WTC11 (cell line): ENCODE results near the gene KAT8. TPM values are rescaled to one million over a fixed set of nuclear protein-coding genes. Genes with fewer than 3 reads are reported as not detected.
A peak's percentile ranks its signal among the peaks of the same experiment; 100 is the strongest.

Experiments used
- ATAC-seq: fragments of 200-7000 bp; cut with Tn5 transposase; 2 replicates; pipeline ENCODE4 v1.10.0; 2021; ENCODE audit warnings: mild to moderate bottlenecking, moderate library complexity
- CTCF ChIA-PET: fragments of 300-600 bp; sonication (Branson Sonifier 250); formaldehyde crosslinking; loops from one replicate; lab custom pipeline; 2021; ENCODE audit warnings: antibody characterized with exemption; lab: Charles Lee
- POLR2A ChIA-PET: fragments of 350-600 bp; sonication (Branson Sonifier 250); formaldehyde crosslinking; loops from one replicate; lab custom pipeline; 2021; ENCODE audit warnings: antibody characterized with exemption; lab: Charles Lee
- DNase-seq: peaks from one replicate; pipeline ENCODE4 v3.0.0; 2021; ENCODE audit warnings: low spot score
- H3K27ac Mint-ChIP-seq: 2 replicates; pipeline ENCODE4 v1.8.0; 2021; ENCODE audit warnings: mixed read lengths
- H3K27me3 Mint-ChIP-seq: 2 replicates; pipeline ENCODE4 v1.8.0; 2021; ENCODE audit warnings: low read depth, mild to moderate bottlenecking, moderate library complexity, mixed read lengths
- H3K36me3 Mint-ChIP-seq: 2 replicates; pipeline ENCODE4 v1.8.0; 2021; ENCODE audit warnings: mixed read lengths
- H3K4me1 Mint-ChIP-seq: 2 replicates; pipeline ENCODE4 v1.8.0; 2022; ENCODE audit warnings: mixed read lengths
- H3K4me3 Mint-ChIP-seq: 2 replicates; pipeline ENCODE4 v1.8.0; 2021; ENCODE audit warnings: mild to moderate bottlenecking, moderate library complexity, mixed read lengths
- H3K9me3 Mint-ChIP-seq: 2 replicates; pipeline ENCODE4 v1.8.0; 2021; ENCODE audit warnings: mixed read lengths
- AFF4 ChIP-seq: sonication (generic); formaldehyde crosslinking; IDR thresholded peaks from 2 replicates; pipeline ENCODE4 v1.8.1; 2023; ENCODE audit warnings: mild to moderate bottlenecking, missing genetic modification reagents, borderline replicate concordance
- CTCF ChIP-seq: fragments of 200-600 bp; IDR thresholded peaks from 2 replicates; pipeline ENCODE4 v1.8.0; 2022; ENCODE audit warnings: antibody characterized with exemption
- E2F4 ChIP-seq: sonication (generic); formaldehyde crosslinking; IDR thresholded peaks from 2 replicates; pipeline ENCODE4 v1.8.1; 2022; ENCODE audit warnings: low read depth, mild to moderate bottlenecking, moderate library complexity, missing genetic modification reagents, borderline replicate concordance
- ELF4 ChIP-seq: sonication (generic); formaldehyde crosslinking; IDR thresholded peaks from 2 replicates; pipeline ENCODE4 v1.8.1; 2022; ENCODE audit warnings: low read depth, mild to moderate bottlenecking, moderate library complexity, missing genetic modification reagents
- ESRRA ChIP-seq: sonication (generic); formaldehyde crosslinking; IDR thresholded peaks from 2 replicates; pipeline ENCODE4 v1.8.1; 2022; ENCODE audit warnings: mild to moderate bottlenecking, missing genetic modification reagents, borderline replicate concordance
- GRHL2 ChIP-seq: fragments of 250-450 bp; sonication (Bioruptor Pico); IDR thresholded peaks from 2 replicates; pipeline ENCODE4 v1.8.0; 2022; ENCODE audit warnings: mild to moderate bottlenecking, moderate library complexity; ENCODE audit not compliant: insufficient replicate concordance, severe bottlenecking
- IRF2 ChIP-seq: sonication (generic); formaldehyde crosslinking; IDR thresholded peaks from 2 replicates; pipeline ENCODE4 v1.8.0; 2022; ENCODE audit warnings: low read depth, missing genetic modification reagents, borderline replicate concordance
- JAZF1 ChIP-seq: fragments of 250-450 bp; sonication (Bioruptor Pico); IDR thresholded peaks from 2 replicates; pipeline ENCODE4 v1.9.0; 2021; ENCODE audit warnings: moderate library complexity, mild to moderate bottlenecking, inconsistent platforms
- MLX ChIP-seq: sonication (generic); formaldehyde crosslinking; IDR thresholded peaks from 2 replicates; pipeline ENCODE4 v1.8.1; 2023; ENCODE audit warnings: mild to moderate bottlenecking, missing genetic modification reagents, moderate library complexity
- NR3C1 ChIP-seq: sonication (generic); formaldehyde crosslinking; conservative IDR thresholded peaks from 2 replicates; pipeline ENCODE4 v1.8.1; 2023; ENCODE audit warnings: low read depth, mild to moderate bottlenecking, missing genetic modification reagents
- OVOL2 ChIP-seq: fragments of 250-450 bp; sonication (Bioruptor Pico); IDR thresholded peaks from 2 replicates; pipeline ENCODE4 v1.9.0; 2021; ENCODE audit warnings: mild to moderate bottlenecking, borderline replicate concordance
- PRRX2 ChIP-seq: fragments of 250-450 bp; sonication (Bioruptor Pico); IDR thresholded peaks from 2 replicates; pipeline ENCODE4 v1.8.0; 2021; ENCODE audit warnings: mild to moderate bottlenecking
- RELA ChIP-seq: sonication (generic); formaldehyde crosslinking; IDR thresholded peaks from 2 replicates; pipeline ENCODE4 v1.8.1; 2022; ENCODE audit warnings: missing genetic modification reagents, mild to moderate bottlenecking, borderline replicate concordance
- RORB ChIP-seq: fragments of 250-450 bp; sonication (Bioruptor Pico); IDR thresholded peaks from 2 replicates; pipeline ENCODE4 v1.9.0; 2021; ENCODE audit warnings: mild to moderate bottlenecking
- SMAD4 ChIP-seq: sonication (generic); formaldehyde crosslinking; IDR thresholded peaks from 2 replicates; pipeline ENCODE4 v1.8.0; 2022; ENCODE audit warnings: mild to moderate bottlenecking, missing genetic modification reagents
- SP1 ChIP-seq: sonication (generic); formaldehyde crosslinking; conservative IDR thresholded peaks from 2 replicates; pipeline ENCODE4 v1.8.1; 2022; ENCODE audit warnings: missing genetic modification reagents
- ZBTB43 ChIP-seq: sonication (generic); formaldehyde crosslinking; IDR thresholded peaks from 2 replicates; pipeline ENCODE4 v1.8.1; 2023; ENCODE audit warnings: mild to moderate bottlenecking, missing genetic modification reagents
- ZMAT4 ChIP-seq: fragments of 250-450 bp; sonication (Bioruptor Pico); IDR thresholded peaks from 2 replicates; pipeline ENCODE4 v1.9.0; 2021; ENCODE audit warnings: mild to moderate bottlenecking
- ZNF263 ChIP-seq: sonication (generic); formaldehyde crosslinking; IDR thresholded peaks from 2 replicates; pipeline ENCODE4 v1.8.1; 2022; ENCODE audit warnings: low read depth, mild to moderate bottlenecking, moderate library complexity, missing genetic modification reagents
- ZNF416 ChIP-seq: fragments of 250-450 bp; sonication (Bioruptor Pico); IDR thresholded peaks from 2 replicates; pipeline ENCODE4 v1.9.0; 2021; ENCODE audit warnings: mild to moderate bottlenecking, inconsistent platforms
- ZNF423 ChIP-seq: fragments of 250-450 bp; sonication (Bioruptor Pico); IDR thresholded peaks from 2 replicates; pipeline ENCODE4 v2.1.2; 2022; ENCODE audit warnings: mild to moderate bottlenecking, moderate library complexity
- ZNF532 ChIP-seq: fragments of 250-450 bp; sonication (Bioruptor Pico); IDR thresholded peaks from 2 replicates; pipeline ENCODE4 v1.9.0; 2021; ENCODE audit warnings: mild to moderate bottlenecking, borderline replicate concordance
- total RNA-seq: library from RNA; stranded (reverse); gene quantifications from 3 replicates; pipeline ENCODE4 v1.2.3, GENCODE V29; 2021

KAT8 gene
- total RNA-seq, 1 experiment from 2014 or later, result 70.8 TPM

GRCh38 chr16:31132303-31132979, 15.0 kb downstream of the KAT8 start:
- Mint-ChIP-seq H3K27ac (peak overlapping the region; percentile 80; the same call in 1 of the 2 replicates), H3K36me3 (peaks cover 31% of the 10 kb centered on the region), H3K4me3 (peak overlapping the region; percentile 87; the same call in 1 of the 2 replicates), H3K4me1 (peaks cover 55% of the 10 kb centered on the region), H3K27me3 (no peaks in the 10 kb centered on the region), H3K9me3 (no peaks in the 10 kb centered on the region)
- ChIA-PET CTCF (interaction anchor here (2.9 kb wide), 1 partner anchor 10 kb away, joined by 16 read pairs; no protein-coding TSS in a partner anchor), POLR2A (interaction anchor here (1.0 to 2.2 kb wide), 2 partner anchors 15 kb away, joined by 3 to 18 read pairs; partner anchors contain the start of gene KAT8)
- TF ChIP-seq ZMAT4 (no peak), ESRRA (no peak), OVOL2 (CRISPR knock-in tag) (no peak), CTCF (no peak), ZBTB43 (CRISPR knock-in tag) (no peak), SP1 (CRISPR knock-in tag) (no peak), MLX (CRISPR knock-in tag) (no peak), ZNF423 (CRISPR knock-in tag) (no peak), SMAD4 (CRISPR knock-in tag) (no peak), RORB (CRISPR knock-in tag) (no peak), RELA (no peak), JAZF1 (CRISPR knock-in tag) (no peak), IRF2 (CRISPR knock-in tag) (no peak), AFF4 (no peak), NR3C1 (CRISPR knock-in tag) (no peak), ZNF263 (CRISPR knock-in tag) (no peak), PRRX2 (CRISPR knock-in tag) (no peak)
- no peak for DNase-seq
- ATAC-seq, result no peak

GRCh38 chr16:31133046-31133501, 15.6 kb downstream of the KAT8 start:
- Mint-ChIP-seq H3K27ac (peak overlapping the region; percentile 98; the same call in 1 of the 2 replicates), H3K9me3 (no peaks in the 10 kb centered on the region), H3K27me3 (no peaks in the 10 kb centered on the region), H3K4me1 (peaks cover 56% of the 10 kb centered on the region), H3K36me3 (peaks cover 27% of the 10 kb centered on the region), H3K4me3 (peak overlapping the region; percentile 87)
- DNase-seq (no peak), ATAC-seq (no peak)
- POLR2A ChIA-PET, result interaction anchor here (1.0 kb wide), 1 partner anchor 16 kb away, joined by 3 read pairs; the partner anchor contains the start of gene KAT8
- CTCF ChIA-PET, result interaction anchor here (2.9 kb wide), 1 partner anchor 10 kb away, joined by 16 read pairs; no protein-coding TSS in a partner anchor
- TF ChIP-seq ZNF532 (CRISPR knock-in tag) (no peak), E2F4 (CRISPR knock-in tag) (no peak), ZNF416 (CRISPR knock-in tag) (no peak), ELF4 (CRISPR knock-in tag) (no peak), GRHL2 (CRISPR knock-in tag) (no peak)
